HepG2 (cell line): Measurements from ENCODE around the gene AGK. TPM values are rescaled to one million over a fixed set of nuclear protein-coding genes. Genes with fewer than 3 reads are reported as not detected.

Source experiments
- FOXC1 ChIP-seq: sonication (generic); formaldehyde crosslinking; IDR thresholded peaks from 2 replicates; pipeline ENCODE4 v1.8.0; 2022; ENCODE audit warnings: mild to moderate bottlenecking, missing genetic modification reagents, borderline replicate concordance
- KDM1A ChIP-seq: IDR thresholded peaks from 2 replicates; pipeline ENCODE4 v1.6.1; 2016; ENCODE audit warnings: missing compliant biosample characterization
- KLF15 ChIP-seq: sonication (generic); formaldehyde crosslinking; IDR thresholded peaks from 2 replicates; pipeline ENCODE4 v1.8.1; 2023; ENCODE audit warnings: borderline replicate concordance, mild to moderate bottlenecking, inconsistent platforms, missing genetic modification reagents, mixed read lengths
- NFKBIZ ChIP-seq: IDR thresholded peaks from 2 replicates; pipeline ENCODE4 v1.6.1; 2018; ENCODE audit warnings: missing genetic modification reagents, missing compliant biosample characterization
- REPIN1 ChIP-seq: sonication (generic); formaldehyde crosslinking; IDR thresholded peaks from 2 replicates; pipeline ENCODE4 v1.8.0; 2022; ENCODE audit warnings: missing genetic modification reagents, low read depth, mild to moderate bottlenecking, borderline replicate concordance
- ZBTB39 ChIP-seq: sonication (generic); formaldehyde crosslinking; IDR thresholded peaks from 2 replicates; pipeline ENCODE4 v1.5.0; 2020; ENCODE audit warnings: missing genetic modification reagents
- ZHX1 ChIP-seq: sonication (generic); formaldehyde crosslinking; IDR thresholded peaks from 2 replicates; pipeline ENCODE4 v1.8.1; 2022; ENCODE audit warnings: low read depth, mild to moderate bottlenecking, missing genetic modification reagents
- ZKSCAN8 ChIP-seq: IDR thresholded peaks from 2 replicates; pipeline ENCODE4 v1.6.1; 2016; ENCODE audit warnings: borderline replicate concordance, missing genetic modification reagents, missing compliant biosample characterization
- ZNF512B ChIP-seq: sonication (generic); formaldehyde crosslinking; IDR thresholded peaks from 2 replicates; pipeline ENCODE4 v1.5.1; 2020; ENCODE audit warnings: missing genetic modification reagents, mild to moderate bottlenecking, borderline replicate concordance
- ZNF766 ChIP-seq: sonication (generic); formaldehyde crosslinking; IDR thresholded peaks from 2 replicates; pipeline ENCODE4 v1.5.0; 2020; ENCODE audit warnings: missing genetic modification reagents, borderline replicate concordance
- ZNF781 ChIP-seq: sonication (generic); formaldehyde crosslinking; IDR thresholded peaks from 2 replicates; pipeline ENCODE4 v1.5.1; 2020; ENCODE audit warnings: borderline replicate concordance, mild to moderate bottlenecking, missing genetic modification reagents; ENCODE audit errors: not compliant biosample characterization
- ZSCAN29 ChIP-seq: sonication (generic); formaldehyde crosslinking; conservative IDR thresholded peaks from 2 replicates; pipeline ENCODE4 v1.4.0; 2020; ENCODE audit warnings: mild to moderate bottlenecking, missing genetic modification reagents
- polyA plus RNA-seq, 8 experiments: library from polyadenylated mRNA; depleted of rRNA in 3 of 8; stranded (reverse) in 7 of 8; unstranded in 1 of 8; fragments of >200 nt; fragmentation: Illumina TruSeq in 4 of 8; extraction: Trizol in 4 of 8; gene quantifications; 2 replicates each; pipeline versions ENCODE4 v1.2.1 to v1.2.3, GENCODE V29; 2011 to 2016; ENCODE audit warnings: low read depth in 4 of 8, missing spikeins in 1 of 8, mixed read lengths in 1 of 8; ENCODE audit not compliant: insufficient read depth in 1 of 8
- total RNA-seq, 5 experiments: library from RNA; depleted of rRNA; stranded (reverse); fragments of >200 nt; fragmentation: Illumina TruSeq; extraction: Trizol; gene quantifications; 2 replicates each; pipeline ENCODE4 v1.2.3, GENCODE V29; 2016; ENCODE audit warnings: low read depth in 1 of 5
- TF ChIP-seq, protein P1 (sequence below): sonication (generic); formaldehyde crosslinking; IDR thresholded peaks from 2 replicates; pipeline ENCODE4 v1.5.1; 2020; ENCODE audit warnings: mild to moderate bottlenecking, moderate library complexity, missing genetic modification reagents
- TF ChIP-seq, protein P2 (sequence below): sonication (generic); formaldehyde crosslinking; IDR thresholded peaks from 2 replicates; pipeline ENCODE4 v1.9.0; 2022; ENCODE audit warnings: low read depth, missing genetic modification reagents
- TF ChIP-seq, protein P3 (sequence below), 2 experiments: fragments of 450-650 bp in 1 of 2; sonication (generic) in 1 of 2; formaldehyde crosslinking; IDR thresholded peaks; 2 replicates each; pipeline versions ENCODE4 v1.5.0 to v1.8.0; 2020 to 2022; ENCODE audit warnings: mild to moderate bottlenecking in 1 of 2, missing genetic modification reagents in 1 of 2

Gene AGK
- total and polyA plus RNA-seq, 2 of the 13 experiments (the other 11 are each of a cell fraction or from before 2014, with no cell fraction given): 23.7 to 30.1 TPM

- TF ChIP-seq, protein P1, sequence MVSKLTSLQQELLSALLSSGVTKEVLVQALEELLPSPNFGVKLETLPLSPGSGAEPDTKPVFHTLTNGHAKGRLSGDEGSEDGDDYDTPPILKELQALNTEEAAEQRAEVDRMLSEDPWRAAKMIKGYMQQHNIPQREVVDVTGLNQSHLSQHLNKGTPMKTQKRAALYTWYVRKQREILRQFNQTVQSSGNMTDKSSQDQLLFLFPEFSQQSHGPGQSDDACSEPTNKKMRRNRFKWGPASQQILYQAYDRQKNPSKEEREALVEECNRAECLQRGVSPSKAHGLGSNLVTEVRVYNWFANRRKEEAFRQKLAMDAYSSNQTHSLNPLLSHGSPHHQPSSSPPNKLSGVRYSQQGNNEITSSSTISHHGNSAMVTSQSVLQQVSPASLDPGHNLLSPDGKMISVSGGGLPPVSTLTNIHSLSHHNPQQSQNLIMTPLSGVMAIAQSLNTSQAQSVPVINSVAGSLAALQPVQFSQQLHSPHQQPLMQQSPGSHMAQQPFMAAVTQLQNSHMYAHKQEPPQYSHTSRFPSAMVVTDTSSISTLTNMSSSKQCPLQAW (CRISPR knock-in tag): 0 out of 2 replicates have a peak, but pooled peaks have one; percentile 29
- TF ChIP-seq REPIN1 (CRISPR knock-in tag) (peak; percentile 71; the same call in 1 of the 2 replicates), ZHX1 (peak; percentile 58), ZKSCAN8 (CRISPR knock-in tag) (no peak), KDM1A (peak; percentile 88; the same call in 1 of the 2 replicates), FOXC1 (CRISPR knock-in tag) (no peak), ZBTB39 (CRISPR knock-in tag) (peak; percentile 28; the same call in 1 of the 2 replicates), ZSCAN29 (CRISPR knock-in tag) (0 out of 2 replicates have a peak, but pooled peaks have one; percentile 45), ZNF766 (CRISPR knock-in tag) (no peak), NFKBIZ (CRISPR knock-in tag) (0 out of 2 replicates have a peak, but pooled peaks have one; percentile 41), ZNF512B (0 out of 2 replicates have a peak, but pooled peaks have one; percentile 42), ZNF781 (CRISPR knock-in tag) (peak; percentile 45), KLF15 (CRISPR knock-in tag) (no peak)
- TF ChIP-seq, protein P2, sequence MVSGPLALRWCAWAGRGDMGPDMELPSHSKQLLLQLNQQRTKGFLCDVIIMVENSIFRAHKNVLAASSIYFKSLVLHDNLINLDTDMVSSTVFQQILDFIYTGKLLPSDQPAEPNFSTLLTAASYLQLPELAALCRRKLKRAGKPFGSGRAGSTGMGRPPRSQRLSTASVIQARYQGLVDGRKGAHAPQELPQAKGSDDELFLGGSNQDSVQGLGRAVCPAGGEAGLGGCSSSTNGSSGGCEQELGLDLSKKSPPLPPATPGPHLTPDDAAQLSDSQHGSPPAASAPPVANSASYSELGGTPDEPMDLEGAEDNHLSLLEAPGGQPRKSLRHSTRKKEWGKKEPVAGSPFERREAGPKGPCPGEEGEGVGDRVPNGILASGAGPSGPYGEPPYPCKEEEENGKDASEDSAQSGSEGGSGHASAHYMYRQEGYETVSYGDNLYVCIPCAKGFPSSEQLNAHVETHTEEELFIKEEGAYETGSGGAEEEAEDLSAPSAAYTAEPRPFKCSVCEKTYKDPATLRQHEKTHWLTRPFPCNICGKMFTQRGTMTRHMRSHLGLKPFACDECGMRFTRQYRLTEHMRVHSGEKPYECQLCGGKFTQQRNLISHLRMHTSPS (CRISPR knock-in tag): peak; percentile 92
- TF ChIP-seq, protein P3, sequence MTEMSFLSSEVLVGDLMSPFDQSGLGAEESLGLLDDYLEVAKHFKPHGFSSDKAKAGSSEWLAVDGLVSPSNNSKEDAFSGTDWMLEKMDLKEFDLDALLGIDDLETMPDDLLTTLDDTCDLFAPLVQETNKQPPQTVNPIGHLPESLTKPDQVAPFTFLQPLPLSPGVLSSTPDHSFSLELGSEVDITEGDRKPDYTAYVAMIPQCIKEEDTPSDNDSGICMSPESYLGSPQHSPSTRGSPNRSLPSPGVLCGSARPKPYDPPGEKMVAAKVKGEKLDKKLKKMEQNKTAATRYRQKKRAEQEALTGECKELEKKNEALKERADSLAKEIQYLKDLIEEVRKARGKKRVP (CRISPR knock-in tag; IDR thresholded peaks at IDR 0.05): no peak; a peak in 1 of 4 replicates
Observed at GRCh38 chr7:141695803-141696289, 144.6 kb downstream of the AGK start (continued).
